Fibroblast of the aortic adventitia (primary cell): ENCODE measurements around the gene CCDC47. TPM values are rescaled to one million over a fixed set of nuclear protein-coding genes. Genes with fewer than 3 reads are reported as not detected.

Experiments
- DNase-seq: peaks from one replicate; pipeline ENCODE4 v3.0.0-alpha.2; 2010; ENCODE audit warnings: low read depth
- H3K4me3 ChIP-seq: 2 replicates; pipeline ENCODE4 v1.5.1; 2011; ENCODE audit warnings: low read depth, mild to moderate bottlenecking, control low read depth, low read length, moderate library complexity
- total RNA-seq: library from RNA; depleted of rRNA; stranded (reverse); fragments of >200 nt; gene quantifications from 2 replicates; pipeline ENCODE4 v1.2.3, GENCODE V29; 2012; ENCODE audit warnings: low replicate concordance
- TF ChIP-seq, protein P1 (sequence below): IDR thresholded peaks from 2 replicates; pipeline ENCODE4 v1.5.1; 2011; ENCODE audit warnings: mild to moderate bottlenecking, low read length, control low read depth, inconsistent platforms; ENCODE audit not compliant: insufficient read depth

The CCDC47 gene
- total RNA-seq, 1 donor = 70.2 TPM

DNA sequence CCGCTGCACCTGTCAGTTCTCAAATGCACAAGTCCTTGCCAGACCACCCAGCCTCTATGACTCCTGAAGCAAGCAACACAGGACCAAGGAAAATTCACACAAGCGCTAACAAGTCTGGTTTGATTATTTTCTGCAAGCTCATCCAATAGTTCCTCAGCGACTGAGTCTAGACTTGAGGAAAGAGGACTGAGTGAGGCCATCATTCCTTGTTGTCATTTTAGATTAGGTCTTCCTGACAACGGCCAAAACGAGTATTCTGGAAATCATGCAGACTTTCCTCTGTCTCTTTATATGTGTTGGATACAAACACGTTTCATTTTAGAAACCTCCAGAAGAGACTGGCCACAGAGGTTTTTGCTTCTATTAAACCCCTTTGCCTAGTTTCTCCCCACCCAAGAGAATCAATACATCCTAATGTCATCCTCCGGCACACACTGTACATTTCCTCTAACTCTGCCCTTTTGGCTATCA lies 561 bp downstream of the CCDC47 start:
- TF ChIP-seq, protein P1, sequence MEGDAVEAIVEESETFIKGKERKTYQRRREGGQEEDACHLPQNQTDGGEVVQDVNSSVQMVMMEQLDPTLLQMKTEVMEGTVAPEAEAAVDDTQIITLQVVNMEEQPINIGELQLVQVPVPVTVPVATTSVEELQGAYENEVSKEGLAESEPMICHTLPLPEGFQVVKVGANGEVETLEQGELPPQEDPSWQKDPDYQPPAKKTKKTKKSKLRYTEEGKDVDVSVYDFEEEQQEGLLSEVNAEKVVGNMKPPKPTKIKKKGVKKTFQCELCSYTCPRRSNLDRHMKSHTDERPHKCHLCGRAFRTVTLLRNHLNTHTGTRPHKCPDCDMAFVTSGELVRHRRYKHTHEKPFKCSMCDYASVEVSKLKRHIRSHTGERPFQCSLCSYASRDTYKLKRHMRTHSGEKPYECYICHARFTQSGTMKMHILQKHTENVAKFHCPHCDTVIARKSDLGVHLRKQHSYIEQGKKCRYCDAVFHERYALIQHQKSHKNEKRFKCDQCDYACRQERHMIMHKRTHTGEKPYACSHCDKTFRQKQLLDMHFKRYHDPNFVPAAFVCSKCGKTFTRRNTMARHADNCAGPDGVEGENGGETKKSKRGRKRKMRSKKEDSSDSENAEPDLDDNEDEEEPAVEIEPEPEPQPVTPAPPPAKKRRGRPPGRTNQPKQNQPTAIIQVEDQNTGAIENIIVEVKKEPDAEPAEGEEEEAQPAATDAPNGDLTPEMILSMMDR = no peak
- H3K4me3 ChIP-seq = peak overlapping the region; percentile 90
- DNase-seq = peak; percentile 28

DNA sequence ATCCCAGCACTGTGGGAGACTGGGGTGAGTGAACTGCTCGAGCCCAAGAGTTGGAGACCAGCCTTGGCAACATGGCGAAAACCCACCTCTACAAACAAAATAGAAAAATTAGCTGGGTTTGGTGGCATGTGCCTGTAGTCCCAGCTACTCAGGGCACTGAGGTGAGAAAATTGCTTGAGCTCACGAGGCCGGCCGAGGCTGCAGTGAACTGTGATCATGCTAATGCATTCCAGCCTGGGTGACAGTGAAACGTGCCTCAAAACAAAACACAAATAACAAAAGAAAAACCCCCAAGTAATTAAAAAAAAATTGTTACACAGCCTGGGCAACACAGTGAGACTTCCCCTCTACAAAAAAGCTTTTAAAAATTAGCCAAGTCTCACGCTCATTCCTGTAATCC lies 5.0 kb downstream of the CCDC47 start:
- DNase-seq = no peak

DNA sequence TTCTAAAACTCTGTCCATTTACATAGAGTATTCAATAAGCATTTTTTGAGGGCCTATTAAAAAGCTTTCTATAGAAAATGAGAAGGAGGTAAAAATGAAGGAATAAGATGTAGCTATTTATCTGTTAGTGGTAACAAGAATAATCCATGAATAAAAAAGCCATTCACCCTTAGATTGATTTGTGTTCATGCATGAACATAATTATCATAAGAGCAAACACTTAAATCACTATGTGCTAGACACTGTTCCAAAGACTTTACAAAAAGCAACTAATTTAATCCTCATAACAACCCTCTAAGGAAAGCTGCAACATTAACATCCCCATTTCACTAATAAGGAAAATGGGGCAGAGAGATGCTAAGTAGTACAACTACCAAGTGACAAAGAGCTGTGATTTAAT lies 6.6 kb downstream of the CCDC47 start:
- H3K4me3 ChIP-seq = no peak overlapping the region
- DNase-seq = no peak
- TF ChIP-seq, protein P1 = no peak

More for the DNA sequence above, 5.0 kb downstream of the CCDC47 start:
- H3K4me3 ChIP-seq = no peak overlapping the region
- TF ChIP-seq, protein P1 = no peak

DNA sequence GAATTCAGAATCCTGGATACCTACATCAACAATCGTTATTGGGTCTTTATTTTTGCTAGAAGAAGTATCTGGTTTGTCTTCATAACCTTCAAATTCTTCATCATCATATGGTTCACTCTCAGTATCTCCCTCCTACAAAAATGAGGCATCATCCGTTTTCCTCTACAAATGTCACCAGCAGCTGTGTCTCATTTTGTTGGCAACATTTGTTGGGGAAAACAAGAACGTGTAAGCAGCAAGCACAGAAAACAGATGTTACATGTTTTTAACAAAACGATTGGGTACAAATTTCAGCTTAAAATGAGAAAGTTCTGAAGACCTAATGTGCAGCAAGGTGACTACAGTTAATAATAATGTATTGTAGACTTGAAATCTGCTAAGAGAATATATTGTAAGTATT lies 8.7 kb downstream of the CCDC47 start:
- TF ChIP-seq, protein P1 = no peak
- no peak overlapping the region for H3K4me3 ChIP-seq
- DNase-seq = no peak

DNA sequence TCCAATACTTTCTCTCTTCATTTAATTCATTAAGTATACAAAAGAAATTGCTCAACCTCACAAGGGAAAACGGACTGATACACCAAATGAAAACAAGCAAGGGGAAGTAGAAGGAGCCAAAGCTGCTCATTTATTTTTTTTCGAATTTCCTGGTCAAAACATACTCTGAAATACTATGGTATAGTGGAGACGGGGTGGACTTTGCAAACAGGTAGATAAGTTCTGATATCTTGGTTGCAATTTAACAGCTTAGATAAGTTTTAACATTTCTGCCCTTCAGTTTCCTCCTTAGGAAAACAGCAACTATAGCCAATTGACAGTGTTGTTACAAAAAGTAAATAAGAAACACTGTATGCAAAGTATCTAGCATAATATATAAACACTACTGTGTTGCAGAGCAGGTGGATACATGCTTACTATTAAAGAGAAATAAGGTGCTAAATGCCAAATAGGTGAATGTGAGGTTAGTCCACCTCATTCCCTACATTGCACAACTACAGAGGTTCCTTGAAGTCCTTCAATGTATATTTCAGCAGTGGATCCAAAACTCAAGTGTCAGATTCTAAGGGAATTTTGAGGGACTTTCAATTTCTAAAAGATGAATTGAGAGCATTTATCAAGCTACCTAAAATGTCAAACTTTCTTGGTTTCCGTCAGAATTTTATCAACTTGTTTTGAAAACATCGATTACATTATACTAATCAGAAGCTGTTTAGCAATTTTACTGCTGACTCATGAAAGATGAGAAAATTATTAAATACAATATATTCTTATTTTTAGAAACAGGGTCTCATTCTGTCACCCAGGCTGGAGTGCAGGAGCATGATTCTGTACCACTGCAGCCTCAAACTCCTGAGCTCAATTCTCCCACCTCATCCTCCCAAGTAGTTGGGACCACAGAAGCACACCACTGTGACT lies 11.0 kb downstream of the CCDC47 start:
- no peak overlapping the region for H3K4me3 ChIP-seq
- no peak for DNase-seq
- TF ChIP-seq, protein P1 = no peak

DNA sequence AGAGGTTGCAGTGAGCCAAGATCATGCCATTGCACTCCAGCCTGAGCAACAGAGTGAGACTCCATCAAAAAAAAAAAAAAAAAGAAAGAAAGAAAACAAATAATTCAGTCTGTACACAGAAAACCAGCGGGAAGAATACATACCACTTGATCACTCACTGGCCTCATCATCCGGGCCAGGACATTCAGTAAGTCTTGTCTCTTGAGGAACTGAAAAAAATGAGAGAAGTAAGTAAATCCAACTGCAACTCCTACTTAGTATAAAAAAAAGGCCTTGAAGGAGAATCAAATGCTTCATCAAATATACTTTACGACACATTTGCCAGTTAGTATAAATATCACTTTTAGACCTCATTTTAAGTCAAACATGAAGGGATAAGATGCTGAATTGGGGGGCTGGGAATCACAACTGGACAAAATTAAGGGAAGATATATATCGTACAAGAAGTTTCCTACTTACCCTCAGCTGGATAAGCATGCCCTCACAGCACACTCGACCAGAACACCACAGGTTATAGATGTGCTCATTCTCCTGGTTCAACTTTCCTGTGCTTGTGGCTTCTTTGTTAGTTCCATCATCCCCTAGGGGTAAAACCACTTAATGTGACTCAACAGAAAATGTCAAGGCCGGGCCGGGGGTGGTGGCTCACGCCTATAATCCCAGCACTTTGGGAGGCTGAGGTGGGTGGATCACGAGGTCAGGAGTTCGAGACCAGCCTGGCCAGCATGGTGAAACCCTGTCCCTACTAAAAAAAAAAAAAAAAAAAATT lies 12.4 kb downstream of the CCDC47 start:
- TF ChIP-seq, protein P1 = no peak
- no peak overlapping the region for H3K4me3 ChIP-seq
- DNase-seq = no peak
